NCI-H524 (cell line): Measurements from ENCODE around the gene RARB.

ENCODE experiments used
- DNase-seq, 2 experiments: peaks; one replicate each; lab custom pipeline; 2025; lab: John Stamatoyannopoulos, UW

RARB gene

GRCh38 chr3:25472731-25473130 is 44.7 kb downstream of the RARB start:
- DNase-seq: peak in 1 of 2 experiments; percentile 33

- DNase-seq: no peak
These were observed 45.2 kb downstream of the RARB start for GRCh38 chr3:25473246-25473645.

- DNase-seq: no peak
These were observed 46.0 kb downstream of the RARB start for GRCh38 chr3:25474052-25474451.

GRCh38 chr3:25476639-25477038 is 48.6 kb downstream of the RARB start:
- DNase-seq: no peak

GRCh38 chr3:25478211-25478757 is 50.2 kb downstream of the RARB start:
- DNase-seq: peak; percentile 96 to 98

GRCh38 chr3:25478964-25479726 is 51.1 kb downstream of the RARB start:
- DNase-seq: no peak

GRCh38 chr3:25479727-25480010 is 51.6 kb downstream of the RARB start:
- DNase-seq: no peak

GRCh38 chr3:25480811-25481210 is 52.7 kb downstream of the RARB start:
- DNase-seq: no peak

GRCh38 chr3:25481386-25481785 is 53.3 kb downstream of the RARB start:
- peak in 1 of 2 experiments; percentile 46 for DNase-seq

GRCh38 chr3:25483456-25483855 is 55.4 kb downstream of the RARB start:
- DNase-seq: no peak

- DNase-seq: no peak
These were observed 57.6 kb downstream of the RARB start for GRCh38 chr3:25485673-25486072.

GRCh38 chr3:25486932-25487331 is 58.9 kb downstream of the RARB start:
- no peak for DNase-seq

GRCh38 chr3:25489858-25490593 is 62.0 kb downstream of the RARB start:
- DNase-seq: no peak

- DNase-seq: no peak
These were observed 65.2 kb downstream of the RARB start for GRCh38 chr3:25493246-25493645.

GRCh38 chr3:25493786-25494185 is 65.7 kb downstream of the RARB start:
- DNase-seq: no peak

GRCh38 chr3:25495304-25495703 is 67.2 kb downstream of the RARB start:
- no peak for DNase-seq

GRCh38 chr3:25495726-25496253 is 67.7 kb downstream of the RARB start:
- DNase-seq: no peak

- no peak for DNase-seq
These were observed 69.0 kb downstream of the RARB start for GRCh38 chr3:25497096-25497495.

- DNase-seq: no peak
These were observed 72.7 kb downstream of the RARB start for GRCh38 chr3:25500706-25501210.

GRCh38 chr3:25502233-25502632 is 74.2 kb downstream of the RARB start:
- DNase-seq: no peak

- DNase-seq: no peak
These were observed 75.8 kb downstream of the RARB start for GRCh38 chr3:25503898-25504301.

- no peak for DNase-seq
These were observed 77.5 kb downstream of the RARB start for GRCh38 chr3:25505581-25505980.

- no peak for DNase-seq
These were observed 79.7 kb downstream of the RARB start for GRCh38 chr3:25507811-25508210.
